Neural cell (in vitro differentiated cells): ENCODE results near the gene CELF4. TPM values are rescaled to one million over a fixed set of nuclear protein-coding genes. Genes with fewer than 3 reads are reported as not detected.
"Not testable (repeated sequence)": the region's sequence is repeated elsewhere in the genome, so short reads cannot be mapped to it uniquely, and the experiment has no call there.

Experiments used
- H2AFZ ChIP-seq: fragments of 200-600, 300-800 bp; sonication (generic), shearing (Covaris generic); 2 replicates; pipeline ENCODE4 v1.6.0; 2014; ENCODE audit warnings: low read depth, mild to moderate bottlenecking, antibody characterized with exemption, low read length, moderate library complexity
- H3F3A ChIP-seq: fragments of 200-600 bp; shearing (Covaris generic); 2 replicates; pipeline ENCODE4 v1.6.1; 2016; ENCODE audit warnings: mild to moderate bottlenecking, moderate library complexity, mixed read lengths, antibody characterized with exemption, low read length; ENCODE audit not compliant: insufficient read depth, poor library complexity, severe bottlenecking
- H3K27ac ChIP-seq: fragments of 200-600, 300-800 bp; sonication (generic), shearing (Covaris generic); 2 replicates; pipeline ENCODE4 v1.5.1; 2014; ENCODE audit warnings: mild to moderate bottlenecking, low read length, moderate library complexity
- H3K27me3 ChIP-seq: fragments of 300-800, 200-600 bp; sonication (generic), shearing (Covaris generic); 2 replicates; pipeline ENCODE4 v1.6.0; 2014; ENCODE audit warnings: mild to moderate bottlenecking, low read depth, low read length, moderate library complexity; ENCODE audit not compliant: insufficient read depth
- H3K36me3 ChIP-seq: fragments of 300-800, 200-600 bp; sonication (generic), shearing (Covaris generic); 2 replicates; pipeline ENCODE4 v1.5.1; 2014; ENCODE audit warnings: mild to moderate bottlenecking, antibody characterized with exemption, low read length, moderate library complexity; ENCODE audit not compliant: insufficient read depth
- H3K4me2 ChIP-seq: fragments of 300-800, 200-600 bp; sonication (generic), shearing (Covaris generic); 2 replicates; pipeline ENCODE4 v1.6.0; 2014; ENCODE audit warnings: mild to moderate bottlenecking, low read length
- H3K4me3 ChIP-seq: fragments of 300-800, 200-600 bp; sonication (generic), shearing (Covaris generic); 2 replicates; pipeline ENCODE4 v1.5.1; 2014; ENCODE audit warnings: mild to moderate bottlenecking, low read length, moderate library complexity
- H3K79me2 ChIP-seq: fragments of 200-600 bp; shearing (Covaris generic); replicated peaks from 2 replicates; pipeline ENCODE4 v1.6.0; 2014; ENCODE audit warnings: mild to moderate bottlenecking, low read length, moderate library complexity; ENCODE audit not compliant: insufficient read depth
- H3K9ac ChIP-seq: fragments of 300-800, 200-600 bp; sonication (generic), shearing (Covaris generic); 2 replicates; pipeline ENCODE4 v1.6.1; 2016; ENCODE audit warnings: mild to moderate bottlenecking, low read length, mixed read lengths
- H3K9me2 ChIP-seq: fragments of 200-600 bp; shearing (Covaris generic); 2 replicates; pipeline ENCODE4 v1.6.1; 2016; ENCODE audit warnings: mild to moderate bottlenecking, low read length, mixed read lengths; ENCODE audit not compliant: insufficient read depth
- H3K9me3 ChIP-seq: fragments of 200-600, 300-800 bp; sonication (generic), shearing (Covaris generic); 2 replicates; pipeline ENCODE4 v1.6.1; 2016; ENCODE audit warnings: mild to moderate bottlenecking, mixed run types, low read length, moderate library complexity, mixed read lengths
- H4K20me1 ChIP-seq: fragments of 200-600 bp; shearing (Covaris generic); 2 replicates; pipeline ENCODE4 v1.6.1; 2016; ENCODE audit warnings: mild to moderate bottlenecking, mixed run types; ENCODE audit not compliant: insufficient read depth
- CTCF ChIP-seq: fragments of 450-650 bp; IDR thresholded peaks from 2 replicates; pipeline ENCODE4 v1.5.1; 2014; ENCODE audit warnings: antibody characterized with exemption, mild to moderate bottlenecking, moderate library complexity; ENCODE audit not compliant: poor library complexity, severe bottlenecking
- EP300 ChIP-seq: fragments of 450-650 bp; conservative IDR thresholded peaks from 2 replicates; pipeline ENCODE4 v1.6.1; 2014; ENCODE audit warnings: antibody characterized with exemption, mild to moderate bottlenecking, moderate library complexity; ENCODE audit not compliant: poor library complexity, severe bottlenecking
- EZH2 ChIP-seq: fragments of 200-600, 300-800 bp; shearing (Covaris generic), sonication (generic); IDR thresholded peaks from 2 replicates; pipeline ENCODE4 v1.6.1; 2014; ENCODE audit warnings: antibody characterized with exemption, low read length, borderline replicate concordance, mild to moderate bottlenecking; ENCODE audit not compliant: insufficient read depth, poor library complexity, severe bottlenecking
- MXI1 ChIP-seq: fragments of 450-650 bp; conservative IDR thresholded peaks from 2 replicates; pipeline ENCODE4 v1.6.1; 2014; ENCODE audit warnings: antibody characterized with exemption, mild to moderate bottlenecking; ENCODE audit not compliant: poor library complexity, severe bottlenecking
- POLR2AphosphoS5 ChIP-seq: IDR thresholded peaks from 2 replicates; pipeline ENCODE4 v1.6.1; 2012
- RAD21 ChIP-seq: fragments of 450-650 bp; conservative IDR thresholded peaks from 2 replicates; pipeline ENCODE4 v1.6.1; 2014; ENCODE audit warnings: antibody characterized with exemption, mild to moderate bottlenecking, moderate library complexity
- REST ChIP-seq: IDR thresholded peaks from 2 replicates; pipeline ENCODE4 v1.6.1; 2012; ENCODE audit warnings: borderline replicate concordance
- SMC3 ChIP-seq: fragments of 450-650 bp; conservative IDR thresholded peaks from 2 replicates; pipeline ENCODE4 v1.6.1; 2014; ENCODE audit warnings: antibody characterized with exemption, mild to moderate bottlenecking, moderate library complexity; ENCODE audit not compliant: poor library complexity
- TAF1 ChIP-seq: IDR thresholded peaks from 2 replicates; pipeline ENCODE4 v1.6.1; 2012; ENCODE audit warnings: low read depth
- polyA plus RNA-seq: library from polyadenylated mRNA; depleted of rRNA; stranded (reverse); fragments of >200 nt; gene quantifications from 2 replicates; pipeline ENCODE4 v1.2.3, GENCODE V29; 2014

CELF4 gene
- polyA plus RNA-seq, 1 donor from 2014 or later = 191 TPM

- Histone ChIP-seq H3K9me3 (no peaks in the 10 kb centered on the region), H2AFZ (no peak overlapping the region), H3K79me2 (no peaks in the 10 kb centered on the region), H3K9ac (no peak overlapping the region), H3K9me2 (no peaks in the 10 kb centered on the region), H3K4me3 (no peak overlapping the region), H3K27ac (no peak overlapping the region), H4K20me1 (no peaks in the 10 kb centered on the region), H3F3A (no peaks in the 10 kb centered on the region), H3K27me3 (no peaks in the 10 kb centered on the region), H3K36me3 (no peaks in the 10 kb centered on the region), H3K4me2 (no peak overlapping the region)
- TF ChIP-seq CTCF = no peak
- TF ChIP-seq POLR2AphosphoS5 = no peak
- no peak for TF ChIP-seq RAD21
- TF ChIP-seq REST = no peak
- TF ChIP-seq MXI1 = no peak
- no peak for TF ChIP-seq EZH2
- no peak for TF ChIP-seq EP300
- TF ChIP-seq SMC3 = no peak
- no peak for TF ChIP-seq TAF1
These were observed 203.3 kb downstream of the CELF4 start for GRCh38 chr18:37362158-37362890.

GRCh38 chr18:37361335-37362157 lies 204.1 kb downstream of the CELF4 start:
- Histone ChIP-seq H3K36me3 (no peaks in the 10 kb centered on the region), H3K4me2 (no peak overlapping the region), H3K9ac (no peak overlapping the region), H4K20me1 (no peaks in the 10 kb centered on the region), H3K79me2 (no peaks in the 10 kb centered on the region), H3K9me2 (no peaks in the 10 kb centered on the region), H3K27ac (no peak overlapping the region), H2AFZ (no peak overlapping the region), H3F3A (no peaks in the 10 kb centered on the region), H3K9me3 (no peaks in the 10 kb centered on the region), H3K27me3 (no peaks in the 10 kb centered on the region), H3K4me3 (no peak overlapping the region)
- TF ChIP-seq TAF1 (no peak), POLR2AphosphoS5 (no peak), CTCF (no peak), SMC3 (no peak), REST (no peak), MXI1 (no peak), RAD21 (no peak)

- not testable (repeated sequence) for H3K4me3 ChIP-seq, H3F3A ChIP-seq, H3K4me2 ChIP-seq, H3K27ac ChIP-seq, H3K27me3 ChIP-seq, H3K36me3 ChIP-seq, H2AFZ ChIP-seq, H3K9me3 ChIP-seq, H3K9me2 ChIP-seq, H3K79me2 ChIP-seq, H3K9ac ChIP-seq, H4K20me1 ChIP-seq
These were observed 207.5 kb downstream of the CELF4 start for GRCh38 chr18:37358061-37358460.
